SHP77 treated with DMSO at 0.1 percent for 48 hours (cell line): ENCODE results near the gene DYNLT1.
"Not testable (repeated sequence)": the region's sequence is repeated elsewhere in the genome, so short reads cannot be mapped to it uniquely, and the experiment has no call there.

Experiments used
- DNase-seq: peaks from one replicate; lab custom pipeline; 2025; lab: John Stamatoyannopoulos, UW

Gene DYNLT1

DNA sequence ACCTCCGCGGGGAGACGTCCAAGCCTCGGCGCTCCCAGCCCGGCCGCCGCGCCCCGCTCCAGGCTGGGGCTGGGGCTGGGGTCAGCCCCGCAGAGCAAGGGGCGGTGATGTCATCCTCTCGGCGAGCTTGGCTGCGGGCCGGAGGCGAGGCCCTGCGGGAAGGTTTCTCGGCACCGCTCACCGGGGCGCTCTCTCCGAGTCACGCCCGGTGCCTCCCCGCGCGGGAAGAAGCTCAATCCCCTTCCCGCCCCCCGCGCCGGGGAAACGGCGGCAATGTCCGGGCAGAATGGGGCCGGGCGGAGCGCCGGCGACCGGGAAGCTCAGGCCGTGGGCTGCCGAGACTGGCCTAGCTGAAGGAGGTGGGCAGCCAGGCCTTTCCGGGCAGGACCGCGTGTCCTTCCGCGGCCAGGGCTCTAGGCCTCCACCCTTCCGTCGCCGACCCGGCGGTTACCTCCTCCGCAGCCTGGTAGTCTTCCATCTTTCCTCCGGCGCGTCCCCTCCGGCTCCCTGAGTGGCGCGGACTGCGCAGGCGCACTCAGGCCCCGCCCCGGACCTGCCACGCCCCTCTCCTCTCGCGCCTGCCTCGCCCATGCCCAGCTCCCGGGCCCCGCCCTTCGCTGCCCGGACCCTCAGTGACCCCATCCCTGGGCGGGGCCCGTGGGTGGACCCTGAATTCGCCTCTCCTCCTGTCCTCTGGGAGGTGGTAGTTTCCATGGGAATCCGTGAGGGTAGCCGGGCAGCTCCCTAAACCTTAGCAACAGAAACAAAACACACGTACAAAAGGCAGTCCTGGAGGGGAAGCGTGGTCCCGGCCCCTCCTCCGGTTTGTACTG is at the start of gene DYNLT1:
Gene DYNLT1, minus strand, starts transcription at position 513 of the 833 bp plus-strand sequence. Its CDS starts 35 bp downstream, at position 478.
- DNase-seq = peak; percentile 90

- no peak for DNase-seq
Observed at GRCh38 chr6:158688860-158689259, 44.3 kb upstream of the DYNLT1 start.

GRCh38 chr6:158687506-158687905 is 43.0 kb upstream of the DYNLT1 start:
- no peak for DNase-seq

GRCh38 chr6:158686791-158687381 is 42.3 kb upstream of the DYNLT1 start:
- DNase-seq = no peak

DNA sequence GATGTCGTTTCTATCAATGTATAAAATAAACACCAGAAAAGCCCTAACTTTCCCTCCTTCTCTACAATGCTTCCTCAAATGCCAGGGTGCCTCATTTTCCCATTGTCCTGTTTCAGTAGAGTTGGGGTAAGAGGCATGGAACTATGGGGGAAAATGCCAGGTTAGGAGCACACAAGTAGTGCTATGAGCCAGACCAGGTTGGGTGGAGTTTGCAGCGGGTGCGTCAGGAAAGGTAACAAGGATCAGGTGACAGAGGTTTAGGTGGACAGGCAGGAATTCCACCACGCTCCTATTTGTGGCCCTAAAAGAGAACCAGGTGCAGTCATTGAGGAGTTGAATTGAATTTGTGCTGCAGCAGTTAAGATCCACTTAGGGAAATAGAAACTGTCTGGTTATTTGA is 41.8 kb upstream of the DYNLT1 start:
- DNase-seq = no peak

GRCh38 chr6:158684745-158685324 is 40.3 kb upstream of the DYNLT1 start:
- DNase-seq = no peak

DNA sequence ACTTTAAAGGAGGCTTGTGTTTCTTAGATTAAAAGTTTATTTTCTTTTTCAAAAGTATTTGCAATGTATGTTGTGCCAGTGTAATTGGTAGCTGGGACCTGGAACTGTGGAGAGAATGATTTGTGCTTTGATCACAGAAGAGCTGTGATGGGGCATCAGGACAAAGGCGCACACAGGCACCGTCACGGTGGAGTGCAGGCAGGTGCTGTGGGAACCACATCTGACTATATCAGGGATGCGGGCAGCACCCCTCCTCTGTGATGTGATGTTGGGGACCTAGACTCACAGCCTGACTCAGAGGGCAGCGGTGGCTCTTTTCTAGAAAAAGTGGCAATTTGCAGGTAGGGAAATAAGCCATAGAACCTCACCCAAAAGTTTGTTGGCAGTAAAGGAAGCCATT is 39.8 kb upstream of the DYNLT1 start:
- no peak for DNase-seq

GRCh38 chr6:158680481-158680880 is 35.9 kb upstream of the DYNLT1 start:
- no peak for DNase-seq

DNA sequence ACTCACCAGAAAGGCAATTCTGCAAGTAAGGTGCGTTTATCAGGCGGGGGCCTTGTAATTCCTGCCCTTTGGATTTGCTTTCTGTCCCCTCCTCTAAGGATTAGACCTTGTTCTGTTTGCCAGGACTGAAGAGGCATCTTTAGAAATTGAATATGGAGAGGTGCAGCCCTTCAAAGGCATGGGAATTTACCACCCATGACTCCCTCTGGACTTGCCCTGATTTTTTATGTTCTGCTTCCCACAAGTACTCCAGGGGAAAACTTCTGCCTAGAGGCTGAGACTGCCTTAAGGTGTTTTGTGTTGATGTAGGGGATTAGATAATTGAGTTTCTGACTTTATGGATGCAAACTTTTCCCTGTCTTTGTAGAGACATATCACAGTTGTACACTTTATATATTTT is 35.5 kb upstream of the DYNLT1 start:
- DNase-seq = no peak

DNA sequence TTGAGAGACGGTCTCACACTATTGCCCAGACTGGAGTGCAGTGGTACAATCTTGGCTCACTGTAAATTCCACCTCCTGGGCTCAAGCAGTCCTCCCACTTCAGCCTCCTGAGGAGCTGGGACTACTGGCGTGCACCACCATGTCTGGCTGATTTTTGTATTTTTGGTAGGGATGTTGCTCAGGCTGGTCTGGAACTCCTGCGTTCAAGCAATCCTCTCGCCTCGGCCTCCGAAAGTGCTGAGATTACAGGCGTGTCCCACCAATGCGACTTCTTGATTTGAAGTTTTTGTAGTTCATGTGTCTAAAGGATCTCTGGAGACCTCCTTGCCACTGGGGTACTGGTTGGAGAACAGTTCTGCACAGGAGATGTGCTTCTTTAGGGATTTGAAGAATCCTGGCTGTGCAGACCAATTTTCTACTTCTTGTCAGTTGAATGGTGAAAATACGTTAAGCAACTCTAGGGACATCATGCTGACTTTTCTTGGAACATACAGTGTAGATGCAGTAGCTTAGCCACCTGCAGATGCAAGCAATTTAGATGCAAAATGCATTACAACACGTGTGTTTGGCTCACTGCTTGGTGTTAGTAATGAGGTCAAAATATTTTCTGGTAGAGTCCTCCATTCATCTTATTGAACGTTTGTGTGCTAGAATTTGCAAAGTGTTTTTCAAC is 33.5 kb upstream of the DYNLT1 start:
- no peak for DNase-seq

GRCh38 chr6:158677094-158677493 is 32.6 kb upstream of the DYNLT1 start:
- not testable (repeated sequence) for DNase-seq

DNA sequence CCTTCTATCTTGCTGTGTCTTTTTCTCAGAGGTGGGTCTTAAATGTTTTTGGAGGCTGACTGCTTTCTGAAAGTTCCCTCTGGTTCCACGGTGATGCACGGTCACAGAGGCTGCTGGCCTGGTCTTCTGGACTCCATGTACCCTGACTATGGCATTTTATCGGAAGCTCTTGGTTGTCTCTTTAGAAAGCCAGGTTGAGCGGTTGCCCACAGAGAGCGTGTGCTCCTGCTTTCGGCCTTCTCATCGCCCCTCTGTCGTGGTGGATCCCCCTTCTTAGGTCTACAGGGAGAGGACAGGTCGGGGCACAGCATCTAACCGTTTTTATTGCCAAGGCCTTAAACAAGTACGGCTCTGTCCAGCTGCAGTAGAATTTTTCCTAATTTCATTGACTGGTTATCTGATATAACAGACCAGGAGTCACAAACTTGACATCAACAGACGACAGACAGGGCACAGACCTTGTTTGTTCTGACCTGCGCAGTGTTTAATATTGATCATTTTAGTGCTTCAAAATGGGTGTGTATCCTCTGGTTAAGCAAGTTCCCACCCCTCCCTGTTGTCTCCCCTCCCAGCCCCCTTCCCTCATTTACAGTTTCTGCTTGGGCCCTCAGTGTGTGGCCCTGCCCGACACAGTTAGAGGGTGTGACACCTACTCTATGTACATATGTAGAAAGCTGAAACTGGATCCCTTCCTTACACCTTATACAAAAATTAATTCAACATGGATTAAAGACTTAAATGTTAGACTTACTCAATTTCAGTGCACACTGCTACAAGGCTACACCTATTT is 30.0 kb upstream of the DYNLT1 start:
- DNase-seq = no peak

GRCh38 chr6:158672726-158673125 is 28.2 kb upstream of the DYNLT1 start:
- no peak for DNase-seq

DNA sequence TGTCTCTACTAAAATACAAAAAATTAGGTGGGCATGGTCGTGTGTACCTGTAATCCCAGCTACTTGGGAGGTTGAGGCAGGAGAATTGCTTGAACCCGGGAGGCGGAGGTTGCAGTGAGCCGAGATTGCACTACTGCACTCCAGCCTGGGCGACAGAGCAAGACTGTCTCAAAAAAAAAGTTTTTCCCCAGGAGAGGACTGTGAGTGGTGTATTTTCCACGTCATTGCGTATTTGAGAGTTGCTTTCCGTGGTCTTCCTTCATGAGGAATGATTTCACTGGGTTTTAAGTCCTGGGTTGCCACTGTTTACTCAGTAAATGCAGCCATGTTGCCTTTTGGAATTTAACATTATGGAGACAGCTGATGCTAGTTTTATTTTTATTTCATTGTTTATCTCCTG is 27.6 kb upstream of the DYNLT1 start:
- not testable (repeated sequence) for DNase-seq

- DNase-seq = no peak
Observed at GRCh38 chr6:158669145-158670035, 24.8 kb upstream of the DYNLT1 start.

- no peak for DNase-seq
Observed at GRCh38 chr6:158668707-158669103, 24.2 kb upstream of the DYNLT1 start.

DNA sequence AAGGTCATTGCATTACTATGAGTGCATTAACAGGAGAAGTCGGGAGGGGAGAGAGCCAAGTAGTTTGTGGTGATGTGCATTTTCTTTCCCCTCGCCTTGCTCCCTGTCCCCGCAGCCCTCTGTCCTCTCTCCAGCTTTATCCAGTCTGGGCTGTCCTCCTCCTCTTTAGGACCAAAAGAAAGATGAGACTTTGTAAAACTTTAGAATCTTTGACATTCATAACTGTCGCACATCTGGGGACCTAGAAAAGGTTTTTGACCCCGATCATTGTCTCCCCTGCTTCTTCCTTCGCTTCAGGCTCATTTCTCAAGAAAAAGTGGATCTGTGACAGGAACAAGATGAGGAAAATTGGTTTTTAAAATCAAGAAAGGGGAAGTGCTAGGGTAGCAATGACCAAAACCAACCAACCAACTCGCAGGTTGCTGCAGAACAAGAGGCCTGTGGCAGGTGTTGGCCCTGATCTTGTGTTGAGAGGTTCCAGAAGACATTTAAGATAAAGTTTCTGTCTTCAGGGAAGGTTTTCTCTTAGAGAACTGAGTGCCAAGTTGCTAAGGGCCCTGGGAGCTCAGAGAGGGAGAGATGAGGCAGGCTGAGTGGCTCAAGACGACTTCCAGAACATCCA is 22.9 kb upstream of the DYNLT1 start:
- no peak for DNase-seq

GRCh38 chr6:158666628-158667359 is 22.3 kb upstream of the DYNLT1 start:
- DNase-seq = no peak

- DNase-seq = no peak
Observed at GRCh38 chr6:158665332-158665731, 20.8 kb upstream of the DYNLT1 start.
